ENCODE measurements around the gene PLCL2.

PLCL2 gene

DNA sequence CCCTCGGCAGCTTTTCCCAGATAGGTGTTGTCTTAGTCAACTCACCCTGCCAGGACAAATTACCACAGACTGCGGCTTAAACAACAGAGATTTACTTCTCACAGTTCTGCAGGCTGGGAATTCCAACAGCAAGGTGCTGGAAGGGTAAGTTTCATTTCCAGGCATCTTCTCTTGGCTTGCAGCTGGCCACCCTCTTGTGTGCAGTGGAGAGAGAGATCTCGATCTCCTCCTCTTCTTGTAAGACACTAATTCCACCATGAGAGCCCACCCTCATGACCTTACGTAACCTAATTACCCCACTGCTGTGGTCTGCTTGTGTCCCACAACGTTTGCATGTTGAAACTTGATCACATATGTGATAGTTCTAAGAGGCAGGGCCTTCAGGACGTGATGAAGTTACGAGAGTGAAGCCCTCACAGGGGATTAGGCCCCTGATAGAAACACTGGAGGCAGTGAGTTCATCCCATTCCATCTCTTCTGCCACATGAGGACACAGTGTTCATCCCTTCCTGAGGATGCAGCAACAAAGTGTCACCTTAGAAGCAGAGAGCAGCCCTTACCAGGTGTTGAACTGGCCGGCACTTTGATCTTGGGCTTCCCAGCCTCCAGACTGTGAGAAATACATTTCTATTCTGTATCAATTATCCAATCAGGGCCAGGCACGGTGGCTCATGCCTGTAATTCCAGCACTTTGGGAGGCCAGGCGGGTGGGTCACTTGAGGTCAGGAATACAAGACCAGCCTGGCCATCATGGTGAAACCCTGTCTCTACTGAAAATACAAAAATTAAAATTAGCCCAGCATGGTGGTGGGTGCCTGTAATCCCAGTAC lies 247.7 kb downstream of the PLCL2 start:
- Mint-ChIP-seq H3K4me1 (ENCODE audit: low read depth) (no peaks in the 10 kb centered on the region), H3K27me3 (ENCODE audit: low read depth) (no peaks in the 10 kb centered on the region), H3K36me3 (ENCODE audit: low read depth) (peaks cover 4% of the 10 kb centered on the region), H3K9me3 (peaks cover 12% of the 10 kb centered on the region), H3K27ac (no peak overlapping the region), H3K4me3 (no peak overlapping the region)
- no peak for DNase-seq (ENCODE audit: low spot score)

DNA sequence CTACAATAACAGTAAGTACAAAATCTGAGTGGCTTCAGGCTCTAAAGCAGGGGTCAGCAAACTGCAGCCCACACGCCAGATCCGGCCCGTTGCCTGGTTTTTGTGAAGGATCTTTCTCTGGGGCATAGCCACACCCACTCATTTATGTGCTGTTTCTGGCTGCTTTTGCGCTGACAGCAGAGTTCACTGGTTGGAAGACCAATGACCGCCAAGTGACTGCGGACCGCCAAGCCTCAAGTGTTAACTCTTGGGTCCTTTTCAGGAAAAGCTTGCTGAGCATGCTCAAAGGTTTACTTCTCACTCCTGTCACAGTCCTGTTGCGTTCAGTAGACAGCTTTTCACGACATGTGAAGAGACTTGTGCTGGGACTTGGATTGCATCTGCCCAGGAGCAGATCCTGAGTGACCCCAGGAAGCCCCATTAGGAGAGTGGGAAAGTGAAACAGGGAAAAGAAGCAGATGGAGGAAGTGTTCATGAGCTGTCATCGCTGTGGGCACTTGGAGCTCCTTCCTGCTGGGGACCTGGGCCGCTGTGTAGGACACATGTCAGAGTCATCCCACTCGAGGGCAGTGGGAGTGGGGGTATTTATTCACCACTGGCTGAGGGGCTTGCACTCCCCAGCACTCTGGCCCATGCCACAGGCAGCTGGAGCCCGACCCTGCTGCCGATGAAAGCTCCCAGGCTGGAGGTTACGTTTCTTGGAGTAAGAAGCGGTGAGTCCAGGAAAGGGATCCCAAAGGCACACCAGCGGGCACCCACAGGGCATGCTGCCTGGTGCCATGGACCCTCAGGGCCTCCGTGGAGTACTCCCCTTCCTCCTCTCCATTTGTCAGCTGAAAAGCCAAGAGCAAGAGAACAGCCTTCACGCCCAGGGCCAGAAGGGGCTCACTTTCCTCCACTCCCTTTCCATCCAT lies 249.1 kb downstream of the PLCL2 start:
- Mint-ChIP-seq H3K27ac (no peak overlapping the region), H3K27me3 (ENCODE audit: low read depth) (no peaks in the 10 kb centered on the region), H3K9me3 (peaks cover 4% of the 10 kb centered on the region), H3K36me3 (ENCODE audit: low read depth) (no peaks in the 10 kb centered on the region), H3K4me1 (ENCODE audit: low read depth) (no peaks in the 10 kb centered on the region), H3K4me3 (no peak overlapping the region)
- DNase-seq (ENCODE audit: low spot score), result no peak

DNA sequence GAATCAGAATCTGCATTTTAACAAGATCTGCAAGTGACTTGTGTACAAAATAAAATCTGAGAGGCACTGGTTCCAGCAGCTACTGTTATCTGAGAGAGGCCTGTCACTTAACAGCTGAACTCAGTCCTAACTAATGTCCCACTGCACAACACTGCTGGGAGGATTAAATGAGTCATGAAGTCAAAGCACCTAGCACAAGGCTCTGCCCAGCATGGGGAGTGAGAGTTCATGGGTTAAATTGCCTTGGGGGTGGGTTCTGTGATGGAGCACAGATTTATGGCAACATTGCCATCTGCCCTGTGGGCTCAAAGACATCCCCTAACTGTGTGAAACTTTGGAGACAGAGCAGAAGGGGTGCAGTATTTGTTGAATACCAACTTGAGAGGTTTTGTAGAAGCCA lies 250.9 kb downstream of the PLCL2 start:
- Mint-ChIP-seq H3K36me3 (ENCODE audit: low read depth) (no peaks in the 10 kb centered on the region), H3K27me3 (ENCODE audit: low read depth) (no peaks in the 10 kb centered on the region), H3K4me3 (no peak overlapping the region), H3K27ac (no peak overlapping the region), H3K4me1 (ENCODE audit: low read depth) (peaks cover 6% of the 10 kb centered on the region), H3K9me3 (no peaks in the 10 kb centered on the region)
- DNase-seq (ENCODE audit: low spot score), result no peak

DNA sequence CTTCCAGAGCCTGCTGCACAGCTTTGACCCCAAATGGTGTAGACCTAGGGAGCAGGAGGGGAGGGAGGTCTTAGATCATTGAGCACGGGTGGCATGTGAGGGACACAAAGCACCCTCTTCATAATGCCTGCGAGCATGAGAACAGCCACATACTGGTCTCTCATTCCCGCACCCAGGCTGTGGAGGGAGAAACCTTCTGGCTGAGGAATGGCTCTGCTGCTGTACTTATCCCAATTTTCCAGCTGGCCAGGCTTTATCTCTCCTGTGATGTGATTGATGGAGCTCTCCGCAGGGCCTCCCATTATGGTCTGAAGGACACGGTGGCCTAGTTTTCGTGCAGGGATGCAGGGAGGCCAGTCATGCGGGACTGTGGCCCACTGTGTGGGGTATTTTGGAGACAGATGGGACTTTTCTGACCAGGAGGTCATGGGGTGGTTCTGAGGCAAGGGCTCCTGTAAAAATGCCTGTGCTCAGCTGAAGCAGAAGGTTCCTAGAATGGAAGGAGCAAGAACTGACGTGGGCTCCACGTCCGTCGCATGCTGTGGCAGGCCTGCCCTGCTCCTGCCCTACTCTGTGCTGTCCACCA lies 251.5 kb downstream of the PLCL2 start:
- H3K9me3 Mint-ChIP-seq, result no peaks in the 10 kb centered on the region
- peaks cover 6% of the 10 kb centered on the region for H3K4me1 Mint-ChIP-seq (ENCODE audit: low read depth)
- no peaks in the 10 kb centered on the region for H3K36me3 Mint-ChIP-seq (ENCODE audit: low read depth)
- DNase-seq (ENCODE audit: low spot score), result no peak
- no peak overlapping the region for H3K4me3 Mint-ChIP-seq
- no peaks in the 10 kb centered on the region for H3K27me3 Mint-ChIP-seq (ENCODE audit: low read depth)
- no peak overlapping the region for H3K27ac Mint-ChIP-seq

DNA sequence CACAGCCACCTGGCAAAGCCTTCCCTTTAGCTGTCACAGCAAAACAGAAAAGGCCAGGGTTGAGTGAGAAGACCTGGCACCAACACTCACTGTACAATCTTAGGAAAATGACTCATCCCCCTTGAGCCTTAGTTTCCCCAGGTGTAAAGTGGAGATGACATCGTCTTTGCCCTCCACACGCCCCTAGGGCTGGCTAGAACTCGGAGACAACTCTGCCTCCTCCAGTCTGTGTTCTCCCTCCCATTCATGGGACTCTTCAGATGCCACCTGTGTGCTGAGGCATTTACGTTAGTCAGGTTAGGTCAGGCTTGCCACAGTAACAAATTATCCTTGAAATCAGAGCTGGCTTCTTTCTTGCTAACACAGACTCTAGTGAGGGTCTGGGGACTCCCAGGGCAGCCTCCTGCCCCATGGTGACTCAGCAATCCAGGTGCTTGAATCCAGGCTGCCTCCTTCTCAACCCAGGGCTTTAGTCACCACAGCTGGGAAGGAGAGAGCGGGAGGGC lies 252.6 kb downstream of the PLCL2 start:
- H3K27ac Mint-ChIP-seq, result no peak overlapping the region
- H3K4me3 Mint-ChIP-seq, result no peak overlapping the region
- H3K27me3 Mint-ChIP-seq (ENCODE audit: low read depth), result no peaks in the 10 kb centered on the region

DNA sequence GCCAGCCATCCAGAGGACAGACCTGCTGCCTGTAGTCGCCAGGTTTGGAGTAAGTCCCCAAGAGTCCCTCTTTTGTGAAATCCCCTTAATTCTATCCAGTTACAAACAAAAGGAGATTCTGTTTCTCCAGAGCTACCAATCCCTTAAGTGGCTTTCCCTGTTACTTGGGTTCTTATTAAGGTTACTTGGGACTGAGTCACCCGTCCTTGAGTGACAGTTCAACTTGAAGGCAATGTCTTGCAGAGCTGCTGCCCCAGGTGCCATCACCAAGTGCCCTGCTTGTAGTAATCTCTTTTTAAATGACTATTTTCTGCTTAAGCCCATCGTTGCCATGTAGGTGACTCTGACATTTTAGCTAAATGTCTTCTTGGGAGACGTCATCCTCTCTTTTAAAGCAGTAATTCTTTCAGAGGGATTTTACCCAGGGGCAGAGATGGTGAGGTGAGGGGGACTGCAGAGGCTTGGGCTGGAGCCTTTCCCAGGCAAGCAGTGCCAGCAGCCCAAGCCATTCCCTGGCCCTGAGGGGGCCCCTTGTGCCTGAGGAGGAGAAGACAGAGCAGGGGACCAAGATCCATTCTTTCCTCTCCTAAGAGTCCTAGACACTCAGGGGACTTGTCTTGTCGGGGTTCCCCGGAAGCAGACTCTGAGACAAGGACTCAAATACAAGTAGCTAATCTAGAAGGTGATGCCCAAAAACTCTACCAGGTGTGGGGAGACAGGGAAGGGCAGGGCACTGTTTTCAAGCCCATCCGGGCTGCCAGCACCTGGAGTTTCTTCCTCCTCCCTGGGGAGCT lies 253.7 kb downstream of the PLCL2 start:
- no peak overlapping the region for H3K4me3 Mint-ChIP-seq
- DNase-seq (ENCODE audit: low spot score), result no peak
- H3K27me3 Mint-ChIP-seq (ENCODE audit: low read depth), result no peaks in the 10 kb centered on the region
- H3K36me3 Mint-ChIP-seq (ENCODE audit: low read depth), result peaks cover 7% of the 10 kb centered on the region
- no peak overlapping the region for H3K27ac Mint-ChIP-seq
- H3K4me1 Mint-ChIP-seq (ENCODE audit: low read depth), result peaks cover 8% of the 10 kb centered on the region
- H3K9me3 Mint-ChIP-seq, result peaks cover 5% of the 10 kb centered on the region

More for the DNA sequence above, 252.6 kb downstream of the PLCL2 start:
- DNase-seq (ENCODE audit: low spot score), result no peak
- Mint-ChIP-seq H3K36me3 (ENCODE audit: low read depth) (no peaks in the 10 kb centered on the region), H3K4me1 (ENCODE audit: low read depth) (peaks cover 8% of the 10 kb centered on the region), H3K9me3 (no peaks in the 10 kb centered on the region)

Measured in T-helper 2 cell treated with Interferon-gamma antibody and Interleukin-4, amounts not matched to agents 5 μg/mL and 100 μg/mL, for 36 hours (primary cell).